Activated gamma-delta T cell (primary cell): Measurements from ENCODE around the gene GMPPB.
"Not testable (repeated sequence)": the region's sequence is repeated elsewhere in the genome, so short reads cannot be mapped to it uniquely, and the experiment has no call there.

Experiments
- DNase-seq: peaks from one replicate; lab custom pipeline; 2025; lab: John Stamatoyannopoulos, UW
- total RNA-seq, 2 donors: gene quantifications; one replicate each; lab custom pipeline; 2026; lab: John Stamatoyannopoulos, UW

Gene GMPPB
- total RNA-seq: 47.4 to 54.4 reads per million in 2 donors

- DNase-seq: peak; percentile 96
These were observed at the start of gene GMPPB for GRCh38 chr3:49723628-49724551. Gene GMPPB, minus strand, starts transcription at chr3:49723951. Its CDS starts 225 bp downstream, at chr3:49723726.

- no peak for DNase-seq
These were observed 49.0 kb upstream of the GMPPB start for GRCh38 chr3:49772703-49773102.

GRCh38 chr3:49771340-49771938 lies 47.7 kb upstream of the GMPPB start:
- no peak for DNase-seq

GRCh38 chr3:49769926-49770325 lies 46.2 kb upstream of the GMPPB start:
- DNase-seq: no peak

GRCh38 chr3:49769286-49769915 lies 45.6 kb upstream of the GMPPB start:
- DNase-seq: no peak

GRCh38 chr3:49763981-49764380 lies 40.2 kb upstream of the GMPPB start:
- DNase-seq: no peak

GRCh38 chr3:49761661-49762060 lies 37.9 kb upstream of the GMPPB start:
- DNase-seq: no peak

- DNase-seq: no peak
These were observed 35.5 kb upstream of the GMPPB start for GRCh38 chr3:49759226-49759625.

GRCh38 chr3:49757197-49757596 lies 33.4 kb upstream of the GMPPB start:
- DNase-seq: no peak

GRCh38 chr3:49756036-49756435 lies 32.3 kb upstream of the GMPPB start:
- no peak for DNase-seq

GRCh38 chr3:49754536-49754935 lies 30.8 kb upstream of the GMPPB start:
- DNase-seq: no peak

GRCh38 chr3:49751501-49751900 lies 27.8 kb upstream of the GMPPB start:
- DNase-seq: no peak

GRCh38 chr3:49750056-49750455 lies 26.3 kb upstream of the GMPPB start:
- DNase-seq: no peak

- not testable (repeated sequence) for DNase-seq
These were observed 25.1 kb upstream of the GMPPB start for GRCh38 chr3:49748874-49749273.

- no peak for DNase-seq
These were observed 24.2 kb upstream of the GMPPB start for GRCh38 chr3:49747792-49748480.

- DNase-seq: no peak
These were observed 22.2 kb upstream of the GMPPB start for GRCh38 chr3:49745986-49746385.

- no peak for DNase-seq
These were observed 16.7 kb upstream of the GMPPB start for GRCh38 chr3:49740427-49740826.

- no peak for DNase-seq
These were observed 14.4 kb upstream of the GMPPB start for GRCh38 chr3:49738067-49738713.

- DNase-seq: no peak
These were observed 11.0 kb upstream of the GMPPB start for GRCh38 chr3:49734752-49735151.

GRCh38 chr3:49733551-49733950 lies 9.8 kb upstream of the GMPPB start:
- no peak for DNase-seq

GRCh38 chr3:49732597-49732996 lies 8.8 kb upstream of the GMPPB start:
- DNase-seq: no peak
